Colonic mucosa (tissue), 4 donors: Measurements from ENCODE around the gene CMIP. TPM values are rescaled to one million over a fixed set of nuclear protein-coding genes. Genes with fewer than 3 reads are reported as not detected.
A peak's percentile ranks its signal among the peaks of the same experiment; 100 is the strongest.

Experiments
- DNase-seq: peaks from one replicate; pipeline ENCODE4 v3.0.0-alpha.2; 2020
- H3K27ac ChIP-seq: fragments of 200-600 bp; one replicate; pipeline ENCODE4 v1.8.0; 2021
- H3K27me3 ChIP-seq: fragments of 200-600 bp; one replicate; pipeline ENCODE4 v1.8.0; 2021
- H3K36me3 ChIP-seq: fragments of 200-600 bp; one replicate; pipeline ENCODE4 v1.8.0; 2021
- H3K4me1 ChIP-seq: fragments of 200-600 bp; one replicate; pipeline ENCODE4 v1.8.0; 2021; ENCODE audit warnings: mild to moderate bottlenecking
- H3K4me3 ChIP-seq: fragments of 200-600 bp; one replicate; pipeline ENCODE4 v1.8.0; 2021
- H3K9ac ChIP-seq, 2 donors: one replicate each; pipeline ENCODE4 v1.7.0; 2013; ENCODE audit warnings: control low read depth in 2 of 2, low read depth in 2 of 2, low read length in 2 of 2
- H3K9me3 ChIP-seq: fragments of 200-600 bp; one replicate; pipeline ENCODE4 v1.8.0; 2021
- CTCF ChIP-seq: fragments of 200-600 bp; IDR thresholded peaks from one replicate; pipeline ENCODE4 v1.8.0; 2022; ENCODE audit warnings: antibody characterized with exemption, mild to moderate bottlenecking
- intact Hi-C: fragments of 100-400 bp; cut with DNase I; formaldehyde crosslinking; loops from one replicate; pipeline ENCODE4 v1.14.1; 2022
- total RNA-seq, 2 donors: library from RNA; stranded (reverse); fragmentation: NEBNext Ultra II Directional in 1 of 2; extraction: Animal tissue kit (Norgen Biotek cat#: 25700) in 1 of 2; gene quantifications; one replicate each; pipeline ENCODE4 v1.2.1, GENCODE V29; 2021
- donor health status: healthy.
- donor health status: DM: no; HTN: no; CAD: no.
- donor health status: DM: no; HTN: no; CAD: no.

Gene CMIP
- total RNA-seq, 2 donors from 2014 or later: 83.4 to 107 TPM

- no peak overlapping the region for H3K27ac ChIP-seq
- intact Hi-C loops: no loop called here
- no peaks in the 10 kb centered on the region for H3K4me1 ChIP-seq
- no peak for TF ChIP-seq CTCF
- H3K9ac ChIP-seq: no peak overlapping the region
- no peaks in the 10 kb centered on the region for H3K9me3 ChIP-seq
- no peak for DNase-seq
- no peaks in the 10 kb centered on the region for H3K36me3 ChIP-seq
- H3K4me3 ChIP-seq: no peak overlapping the region
- no peaks in the 10 kb centered on the region for H3K27me3 ChIP-seq
Measured at GRCh38 chr16:81484908-81485624, 40.5 kb downstream of the CMIP start.

DNA sequence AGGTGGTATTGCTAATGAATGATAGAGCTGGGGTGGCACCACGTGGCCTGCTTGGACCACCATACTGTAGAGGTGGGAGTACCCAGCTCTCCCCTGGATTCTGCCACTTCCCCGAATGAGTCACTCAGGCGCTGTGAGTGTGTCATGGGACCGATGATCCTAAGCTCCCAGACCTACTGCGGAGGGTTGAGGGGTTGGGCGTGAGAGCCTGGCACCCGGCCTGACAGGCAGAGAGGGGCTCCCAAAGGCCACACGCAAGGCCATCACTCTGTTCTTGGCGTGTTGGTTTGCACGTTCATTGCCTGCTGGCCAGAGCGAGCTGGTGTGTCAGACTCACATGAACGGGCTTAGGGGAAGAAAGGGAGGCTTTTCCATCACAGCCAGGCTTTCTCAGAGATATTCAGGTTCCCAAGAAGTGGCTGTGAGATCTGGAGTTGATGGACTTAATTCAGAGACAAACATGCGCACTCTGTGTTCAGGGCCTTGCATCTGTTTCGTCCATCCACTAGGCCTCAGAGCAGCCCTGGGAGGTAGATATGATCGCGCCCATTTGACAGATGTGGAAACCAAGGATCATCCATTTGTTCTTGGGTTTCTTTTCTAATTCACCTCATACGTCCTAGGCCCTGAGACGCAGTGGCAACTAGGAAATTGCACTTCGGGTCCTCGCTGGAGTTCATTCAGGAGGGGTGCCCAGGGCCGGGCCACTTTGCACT, 41.4 kb downstream of the CMIP start:
- Histone ChIP-seq H3K4me1 (no peaks in the 10 kb centered on the region), H3K4me3 (no peak overlapping the region), H3K36me3 (no peaks in the 10 kb centered on the region), H3K27ac (no peak overlapping the region), H3K27me3 (no peaks in the 10 kb centered on the region), H3K9ac (no peak overlapping the region), H3K9me3 (no peaks in the 10 kb centered on the region)
- DNase-seq: no peak
- TF ChIP-seq CTCF: no peak
- intact Hi-C loops: no loop called here

DNA sequence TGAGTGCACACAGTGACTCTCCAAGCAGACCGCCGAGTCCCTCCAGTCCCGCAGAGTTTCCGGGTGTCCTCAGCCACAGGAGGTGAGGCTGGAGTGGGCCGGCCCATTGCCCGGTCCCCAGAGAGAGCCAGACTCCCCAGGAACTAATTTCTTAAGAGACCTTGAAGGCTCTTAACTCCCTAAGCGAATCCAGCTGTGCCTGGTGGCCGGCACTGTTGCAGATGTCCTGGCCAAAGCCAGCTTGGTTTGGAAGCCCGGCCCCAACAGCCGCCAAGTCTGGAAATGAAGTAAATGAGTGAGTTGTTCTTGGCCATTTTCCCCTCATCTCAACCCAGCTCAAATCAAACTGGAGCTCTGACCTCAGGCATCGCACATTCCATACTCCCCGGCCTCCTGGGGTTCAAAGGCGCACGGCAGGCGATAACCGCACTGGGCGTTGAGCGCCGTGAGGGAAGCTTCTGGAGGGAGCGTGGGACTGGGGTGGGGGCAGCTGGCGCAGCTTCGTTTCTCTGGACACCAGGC, 42.0 kb downstream of the CMIP start:
- no peak overlapping the region for H3K27ac ChIP-seq
- no peak overlapping the region for H3K4me3 ChIP-seq
- H3K36me3 ChIP-seq: no peaks in the 10 kb centered on the region
- peak; percentile 45 for DNase-seq
- H3K27me3 ChIP-seq: no peaks in the 10 kb centered on the region
- H3K9ac ChIP-seq: no peak overlapping the region
- no peak for TF ChIP-seq CTCF
- no peaks in the 10 kb centered on the region for H3K9me3 ChIP-seq
- intact Hi-C loops: no loop called here
- no peaks in the 10 kb centered on the region for H3K4me1 ChIP-seq

DNA sequence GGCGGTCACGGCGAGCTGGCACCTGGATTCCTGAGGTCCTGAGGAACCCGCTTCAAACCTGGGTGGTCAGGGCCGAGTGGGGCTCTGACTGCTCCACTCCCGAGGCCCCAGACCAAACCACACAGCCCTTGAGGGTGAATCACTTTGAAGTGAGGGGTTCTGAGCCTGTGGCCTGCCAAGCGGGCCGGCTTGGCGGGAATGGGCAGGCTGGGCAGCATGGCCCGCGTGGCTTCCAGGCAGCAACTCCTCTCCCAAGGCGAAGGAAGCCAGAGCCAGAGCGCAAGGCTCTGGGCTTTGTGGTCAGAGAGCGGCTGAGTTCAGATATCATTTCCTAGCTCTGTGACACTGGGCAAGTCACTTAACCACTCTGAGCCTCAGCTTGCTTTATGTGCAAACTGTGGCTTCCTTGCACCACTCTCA, 42.7 kb downstream of the CMIP start:
- Histone ChIP-seq H3K36me3 (no peaks in the 10 kb centered on the region), H3K9ac (no peak overlapping the region), H3K9me3 (no peaks in the 10 kb centered on the region), H3K4me1 (no peaks in the 10 kb centered on the region), H3K27ac (no peak overlapping the region), H3K4me3 (no peak overlapping the region), H3K27me3 (no peaks in the 10 kb centered on the region)
- TF ChIP-seq CTCF: no peak
- no peak for DNase-seq
- intact Hi-C loops: no loop called here

DNA sequence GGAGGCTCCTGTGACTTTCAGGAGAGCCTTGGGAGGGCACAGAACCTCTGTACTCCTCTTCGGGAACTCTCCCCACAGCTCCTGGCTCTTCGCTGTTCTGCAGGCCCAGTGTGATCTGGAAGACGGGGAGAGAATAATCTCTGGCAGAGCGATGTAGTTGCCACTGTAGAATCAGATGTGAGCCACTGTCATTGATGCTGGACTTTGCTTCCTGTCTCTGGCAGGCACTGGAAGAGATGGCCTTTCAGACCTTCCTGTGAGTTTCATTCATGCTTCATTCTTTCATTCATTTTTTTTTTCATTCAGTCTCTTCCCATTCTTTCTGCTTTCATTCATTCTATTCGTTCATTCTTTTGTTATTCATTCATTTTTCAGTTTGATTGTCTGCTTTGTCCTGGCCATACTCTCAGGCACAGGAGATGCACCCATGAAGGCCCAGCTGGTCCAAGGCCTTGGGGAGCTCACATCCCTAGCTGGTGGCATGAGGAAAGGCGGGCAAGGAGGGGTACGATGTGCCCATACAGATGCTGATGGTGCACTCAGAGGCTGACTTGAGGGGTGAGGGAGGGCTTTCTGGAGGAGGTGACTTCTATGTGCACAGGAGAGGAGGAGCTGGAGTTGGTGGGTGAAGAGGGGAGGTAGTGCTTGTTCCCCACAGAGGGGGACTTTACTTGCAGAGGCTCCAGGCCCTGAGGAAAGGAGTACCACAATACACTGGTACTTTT, 44.2 kb downstream of the CMIP start:
- Histone ChIP-seq H3K9me3 (no peaks in the 10 kb centered on the region), H3K9ac (no peak overlapping the region), H3K36me3 (no peaks in the 10 kb centered on the region), H3K4me3 (no peak overlapping the region), H3K27me3 (no peaks in the 10 kb centered on the region), H3K27ac (no peak overlapping the region), H3K4me1 (no peaks in the 10 kb centered on the region)
- intact Hi-C loops: no loop called here
- no peak for TF ChIP-seq CTCF
- DNase-seq: no peak
